T-helper 2 cell treated with Interferon-gamma antibody and Interleukin-4, amounts not matched to agents 5 μg/mL and 100 μg/mL, for 36 hours (primary cell): Measurements from ENCODE around the gene PRPS1.

Source experiments
- DNase-seq: peaks from one replicate; pipeline ENCODE4 v3.0.0; 2021; ENCODE audit warnings: low spot score
- H3K27ac Mint-ChIP-seq: one replicate; pipeline ENCODE4 v1.8.0; 2021; ENCODE audit warnings: mild to moderate bottlenecking, mixed read lengths
- H3K27me3 Mint-ChIP-seq: one replicate; pipeline ENCODE4 v1.8.0; 2021; ENCODE audit warnings: low read depth, mixed read lengths
- H3K36me3 Mint-ChIP-seq: one replicate; pipeline ENCODE4 v1.8.0; 2021; ENCODE audit warnings: low read depth, mixed read lengths
- H3K4me1 Mint-ChIP-seq: one replicate; pipeline ENCODE4 v1.8.0; 2021; ENCODE audit warnings: low read depth, mixed read lengths
- H3K4me3 Mint-ChIP-seq: one replicate; pipeline ENCODE4 v1.8.0; 2022; ENCODE audit warnings: mild to moderate bottlenecking, moderate library complexity, mixed read lengths
- H3K9me3 Mint-ChIP-seq: one replicate; pipeline ENCODE4 v1.8.0; 2021; ENCODE audit warnings: mixed read lengths

Gene PRPS1

GRCh38 chrX:107610667-107611066 is 17.6 kb upstream of the PRPS1 start:
- no peak overlapping the region for H3K27ac Mint-ChIP-seq

GRCh38 chrX:107619885-107620322 is 8.4 kb upstream of the PRPS1 start:
- DNase-seq: no peak
- H3K27ac Mint-ChIP-seq: no peak overlapping the region
- H3K4me3 Mint-ChIP-seq: no peak overlapping the region
- H3K9me3 Mint-ChIP-seq: no peaks in the 10 kb centered on the region
- H3K36me3 Mint-ChIP-seq: no peaks in the 10 kb centered on the region
- peaks cover 2% of the 10 kb centered on the region for H3K27me3 Mint-ChIP-seq
- H3K4me1 Mint-ChIP-seq: no peaks in the 10 kb centered on the region

More at GRCh38 chrX:107610667-107611066, 17.6 kb upstream of the PRPS1 start:
- no peaks in the 10 kb centered on the region for H3K36me3 Mint-ChIP-seq
- H3K4me3 Mint-ChIP-seq: no peak overlapping the region
- no peak for DNase-seq
- H3K9me3 Mint-ChIP-seq: no peaks in the 10 kb centered on the region
- no peaks in the 10 kb centered on the region for H3K4me1 Mint-ChIP-seq
- H3K27me3 Mint-ChIP-seq: no peaks in the 10 kb centered on the region

- H3K27me3 Mint-ChIP-seq: no peaks in the 10 kb centered on the region
- no peaks in the 10 kb centered on the region for H3K9me3 Mint-ChIP-seq
Observed at GRCh38 chrX:107624893-107625292, 3.4 kb upstream of the PRPS1 start.

GRCh38 chrX:107625739-107626138 is 2.6 kb upstream of the PRPS1 start:
- DNase-seq: no peak
- Mint-ChIP-seq H3K4me1 (peaks cover 16% of the 10 kb centered on the region), H3K4me3 (no peak overlapping the region), H3K27ac (no peak overlapping the region), H3K27me3 (no peaks in the 10 kb centered on the region), H3K36me3 (no peaks in the 10 kb centered on the region), H3K9me3 (no peaks in the 10 kb centered on the region)

More at GRCh38 chrX:107624893-107625292, 3.4 kb upstream of the PRPS1 start:
- Mint-ChIP-seq H3K36me3 (no peaks in the 10 kb centered on the region), H3K4me1 (peaks cover 8% of the 10 kb centered on the region), H3K27ac (no peak overlapping the region), H3K4me3 (no peak overlapping the region)
- DNase-seq: no peak

GRCh38 chrX:107626481-107626880 is 1.8 kb upstream of the PRPS1 start:
- Mint-ChIP-seq H3K4me3 (no peak overlapping the region), H3K36me3 (no peaks in the 10 kb centered on the region), H3K9me3 (no peaks in the 10 kb centered on the region), H3K27me3 (no peaks in the 10 kb centered on the region), H3K27ac (no peak overlapping the region), H3K4me1 (peaks cover 18% of the 10 kb centered on the region)
- no peak for DNase-seq

GRCh38 chrX:107626916-107627315 is 1.4 kb upstream of the PRPS1 start:
- no peaks in the 10 kb centered on the region for H3K27me3 Mint-ChIP-seq

GRCh38 chrX:107628662-107629539 is 591 bp downstream of the PRPS1 start:
- peak overlapping the region; percentile 90 for H3K4me3 Mint-ChIP-seq
- no peaks in the 10 kb centered on the region for H3K36me3 Mint-ChIP-seq
- no peaks in the 10 kb centered on the region for H3K9me3 Mint-ChIP-seq
- H3K27me3 Mint-ChIP-seq: no peaks in the 10 kb centered on the region
- peak overlapping the region; percentile 93 for H3K27ac Mint-ChIP-seq
- peaks cover 20% of the 10 kb centered on the region for H3K4me1 Mint-ChIP-seq
- peak; percentile 36 for DNase-seq

More at GRCh38 chrX:107626916-107627315, 1.4 kb upstream of the PRPS1 start:
- Mint-ChIP-seq H3K4me3 (no peak overlapping the region), H3K9me3 (no peaks in the 10 kb centered on the region), H3K36me3 (no peaks in the 10 kb centered on the region), H3K27ac (no peak overlapping the region), H3K4me1 (peaks cover 18% of the 10 kb centered on the region)
- no peak for DNase-seq

- peak overlapping the region; percentile 90 for H3K4me3 Mint-ChIP-seq
- peaks cover 20% of the 10 kb centered on the region for H3K4me1 Mint-ChIP-seq
- H3K27ac Mint-ChIP-seq: peak overlapping the region; percentile 93
- no peaks in the 10 kb centered on the region for H3K36me3 Mint-ChIP-seq
- peak; percentile 3 for DNase-seq
- no peaks in the 10 kb centered on the region for H3K27me3 Mint-ChIP-seq
- H3K9me3 Mint-ChIP-seq: no peaks in the 10 kb centered on the region
Observed at GRCh38 chrX:107629540-107629909, 1.2 kb downstream of the PRPS1 start.

- Mint-ChIP-seq H3K27me3 (no peaks in the 10 kb centered on the region), H3K4me3 (peak overlapping the region; percentile 90), H3K27ac (no peak overlapping the region), H3K9me3 (no peaks in the 10 kb centered on the region), H3K36me3 (no peaks in the 10 kb centered on the region), H3K4me1 (peaks cover 20% of the 10 kb centered on the region)
- DNase-seq: no peak
Observed at GRCh38 chrX:107630031-107630689, 1.9 kb downstream of the PRPS1 start.

GRCh38 chrX:107632346-107632745 is 4.0 kb downstream of the PRPS1 start:
- no peaks in the 10 kb centered on the region for H3K36me3 Mint-ChIP-seq
- peaks cover 25% of the 10 kb centered on the region for H3K4me1 Mint-ChIP-seq
- H3K27ac Mint-ChIP-seq: no peak overlapping the region
- no peak for DNase-seq
- H3K9me3 Mint-ChIP-seq: no peaks in the 10 kb centered on the region
- no peaks in the 10 kb centered on the region for H3K27me3 Mint-ChIP-seq
- no peak overlapping the region for H3K4me3 Mint-ChIP-seq

- H3K27ac Mint-ChIP-seq: no peak overlapping the region
- H3K4me1 Mint-ChIP-seq: no peaks in the 10 kb centered on the region
- DNase-seq: no peak
- H3K36me3 Mint-ChIP-seq: peaks cover 34% of the 10 kb centered on the region
- H3K9me3 Mint-ChIP-seq: no peaks in the 10 kb centered on the region
- no peak overlapping the region for H3K4me3 Mint-ChIP-seq
- no peaks in the 10 kb centered on the region for H3K27me3 Mint-ChIP-seq
Observed at GRCh38 chrX:107646735-107647134, 18.4 kb downstream of the PRPS1 start.

GRCh38 chrX:107648332-107648731 is 20.0 kb downstream of the PRPS1 start:
- no peaks in the 10 kb centered on the region for H3K4me1 Mint-ChIP-seq
- H3K27me3 Mint-ChIP-seq: no peaks in the 10 kb centered on the region
- no peak overlapping the region for H3K4me3 Mint-ChIP-seq
- H3K9me3 Mint-ChIP-seq: no peaks in the 10 kb centered on the region
- DNase-seq: no peak
- peaks cover 25% of the 10 kb centered on the region for H3K36me3 Mint-ChIP-seq
- H3K27ac Mint-ChIP-seq: no peak overlapping the region

- peaks cover 8% of the 10 kb centered on the region for H3K4me1 Mint-ChIP-seq
- H3K4me3 Mint-ChIP-seq: no peak overlapping the region
- H3K36me3 Mint-ChIP-seq: peaks cover 6% of the 10 kb centered on the region
- no peak for DNase-seq
- H3K27me3 Mint-ChIP-seq: no peaks in the 10 kb centered on the region
- no peaks in the 10 kb centered on the region for H3K9me3 Mint-ChIP-seq
- H3K27ac Mint-ChIP-seq: no peak overlapping the region
Observed at GRCh38 chrX:107654566-107654871, 26.2 kb downstream of the PRPS1 start.

GRCh38 chrX:107654872-107655761 is 26.8 kb downstream of the PRPS1 start:
- peak; percentile 33 for DNase-seq
- H3K4me1 Mint-ChIP-seq: peaks cover 8% of the 10 kb centered on the region
- H3K27ac Mint-ChIP-seq: no peak overlapping the region
- H3K36me3 Mint-ChIP-seq: peaks cover 6% of the 10 kb centered on the region
- no peak overlapping the region for H3K4me3 Mint-ChIP-seq
- no peaks in the 10 kb centered on the region for H3K9me3 Mint-ChIP-seq
- no peaks in the 10 kb centered on the region for H3K27me3 Mint-ChIP-seq
